SHP77 treated with DMSO at 0.1 percent for 48 hours (cell line): Measurements from ENCODE around the gene EXD2.
"Not testable (repeated sequence)": the region's sequence is repeated elsewhere in the genome, so short reads cannot be mapped to it uniquely, and the experiment has no call there.

Experiments used
- DNase-seq: peaks from one replicate; lab custom pipeline; 2025; lab: John Stamatoyannopoulos, UW

EXD2 gene

GRCh38 chr14:69277356-69277755 is 86.1 kb downstream of the EXD2 start:
- DNase-seq: not testable (repeated sequence)

GRCh38 chr14:69280746-69281291 is 89.5 kb downstream of the EXD2 start:
- no peak for DNase-seq

- peak; percentile 47 for DNase-seq
Observed at GRCh38 chr14:69281450-69282169, 90.3 kb downstream of the EXD2 start.

GRCh38 chr14:69282448-69282847 is 91.2 kb downstream of the EXD2 start:
- DNase-seq: no peak

GRCh38 chr14:69284170-69284569 is 92.9 kb downstream of the EXD2 start:
- no peak for DNase-seq

GRCh38 chr14:69285661-69286255 is 94.5 kb downstream of the EXD2 start:
- no peak for DNase-seq

GRCh38 chr14:69287098-69288010 is 96.1 kb downstream of the EXD2 start:
- no peak for DNase-seq

GRCh38 chr14:69288011-69288771 is 96.9 kb downstream of the EXD2 start:
- no peak for DNase-seq

- no peak for DNase-seq
Observed at GRCh38 chr14:69288956-69289705, 97.8 kb downstream of the EXD2 start.

- DNase-seq: no peak
Observed at GRCh38 chr14:69289811-69290520, 98.7 kb downstream of the EXD2 start.

- not testable (repeated sequence) for DNase-seq
Observed at GRCh38 chr14:69290881-69291280, 99.6 kb downstream of the EXD2 start.

- no peak for DNase-seq
Observed at GRCh38 chr14:69291396-69291795, 100.1 kb downstream of the EXD2 start.

GRCh38 chr14:69291891-69292561 is 100.7 kb downstream of the EXD2 start:
- DNase-seq: no peak
